HG03139 (cell line): ENCODE measurements around the gene CHST13.

Source experiments
- ATAC-seq: cut with Tn5 transposase; IDR thresholded peaks from one replicate; pipeline ENCODE4 v1.9.1; 2021; ENCODE audit not compliant: unreplicated experiment

CHST13 gene

DNA sequence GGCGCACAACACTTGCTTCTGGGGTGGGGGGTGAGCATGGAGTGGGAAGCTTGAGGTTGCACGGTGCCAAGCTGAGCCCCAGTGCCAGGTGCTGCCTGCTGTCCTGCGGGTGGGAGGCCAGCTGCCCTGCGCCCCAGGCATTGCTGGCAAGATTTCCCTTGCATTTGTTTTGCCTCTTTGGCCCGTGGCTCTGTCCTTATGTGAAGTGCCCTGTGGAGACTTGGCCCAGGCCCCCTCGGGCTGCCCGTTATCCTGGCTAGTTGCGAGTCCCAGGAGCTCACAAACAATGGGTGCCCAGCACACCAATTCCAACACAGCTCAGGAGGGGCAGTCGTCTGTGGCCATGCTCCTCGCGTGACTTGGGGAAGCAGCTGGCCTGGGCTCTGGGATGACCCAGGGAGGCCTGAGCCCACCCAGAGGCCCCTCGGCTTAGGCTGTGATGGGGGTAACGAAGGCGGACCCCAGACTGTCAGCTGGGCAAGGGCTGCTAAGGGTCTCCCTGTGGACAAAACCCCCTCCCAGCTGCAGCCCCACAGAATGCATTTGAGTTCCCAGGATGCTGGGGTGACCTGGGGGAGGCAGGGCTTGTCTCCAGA, 28.8 kb downstream of the CHST13 start:
- ATAC-seq, result no peak

DNA sequence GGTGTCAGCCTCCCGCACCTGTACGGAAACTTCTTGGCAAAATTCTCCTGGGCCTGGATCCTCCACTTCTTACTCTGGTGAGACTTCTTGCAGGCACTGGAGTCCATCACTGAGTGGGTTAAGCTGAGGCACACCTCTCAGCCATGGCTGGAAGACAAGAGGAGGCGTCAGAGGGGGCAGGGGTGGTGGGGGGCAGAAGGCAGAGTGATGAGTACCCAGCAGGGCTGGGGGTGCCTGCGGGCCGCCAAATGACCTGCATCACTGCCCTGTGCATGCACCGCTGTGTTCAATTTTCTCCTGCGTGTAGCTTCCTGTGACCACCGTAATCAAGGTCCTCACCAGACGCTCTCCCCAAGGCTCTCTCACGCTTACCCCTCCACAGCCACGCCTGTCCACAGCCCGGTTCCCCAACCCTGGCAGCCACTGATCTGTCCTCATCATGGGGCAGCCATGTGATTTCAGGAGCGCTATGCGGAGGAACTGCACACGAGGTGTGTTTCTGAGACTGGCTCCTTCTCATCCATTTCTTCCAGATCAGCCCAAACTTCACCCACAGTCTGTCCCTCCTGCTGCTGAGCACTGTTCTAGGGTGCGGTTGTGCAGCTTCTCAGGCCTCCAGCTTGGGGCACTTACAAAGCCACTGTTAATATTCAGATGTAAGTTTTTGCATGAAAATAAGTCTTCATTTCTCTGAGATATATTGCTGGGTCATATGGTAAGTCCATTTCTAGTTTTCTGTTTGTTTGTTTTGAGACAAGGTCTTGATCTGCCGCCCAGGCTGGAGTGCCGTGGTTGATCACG, 29.5 kb downstream of the CHST13 start:
- no peak for ATAC-seq

DNA sequence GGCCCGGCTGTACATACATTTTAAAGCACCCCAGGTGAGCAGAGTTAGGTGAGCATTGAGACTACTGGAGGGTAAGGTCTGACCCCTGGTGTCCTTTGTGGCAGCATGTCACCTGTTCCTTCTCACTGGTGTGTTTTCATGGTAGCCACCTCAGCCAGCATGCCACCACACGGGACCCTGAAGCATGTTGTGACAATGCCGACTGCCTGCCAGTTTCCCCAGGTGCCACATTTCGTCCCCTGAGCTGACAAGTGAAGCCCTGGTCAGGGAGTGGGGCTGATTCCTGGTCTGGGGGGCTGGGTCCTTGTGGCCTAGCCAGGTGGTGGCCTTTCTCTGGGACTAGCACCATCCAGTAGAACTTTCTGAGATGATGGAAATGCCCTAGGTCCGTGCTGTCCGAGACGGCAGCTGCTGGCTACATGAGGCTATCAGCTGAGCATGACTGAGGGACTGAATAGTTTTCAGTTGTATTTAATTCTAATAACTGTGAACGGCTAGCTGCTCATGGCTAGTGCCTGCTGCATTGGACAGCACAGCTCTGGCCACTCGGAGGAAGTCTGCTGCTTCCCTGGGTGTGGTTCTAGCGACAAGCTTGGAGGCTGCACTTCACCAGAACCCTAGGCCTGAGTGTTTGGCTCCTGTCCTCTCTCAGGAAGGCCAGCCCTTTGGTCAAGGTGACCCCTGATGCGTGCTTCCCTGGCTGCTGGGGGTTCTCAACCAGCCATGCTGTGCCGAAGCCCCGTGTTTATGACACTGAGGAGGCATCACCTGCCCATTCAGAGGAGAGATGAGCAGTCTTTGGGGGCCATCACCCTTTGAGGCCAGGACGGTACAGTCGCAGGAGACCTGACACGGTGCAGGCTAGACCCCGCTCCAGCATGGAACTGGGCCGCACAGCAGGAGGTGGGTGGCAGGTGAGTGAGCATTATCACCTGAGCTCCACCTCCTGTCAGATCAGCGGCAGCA, 30.9 kb downstream of the CHST13 start:
- ATAC-seq, result no peak

DNA sequence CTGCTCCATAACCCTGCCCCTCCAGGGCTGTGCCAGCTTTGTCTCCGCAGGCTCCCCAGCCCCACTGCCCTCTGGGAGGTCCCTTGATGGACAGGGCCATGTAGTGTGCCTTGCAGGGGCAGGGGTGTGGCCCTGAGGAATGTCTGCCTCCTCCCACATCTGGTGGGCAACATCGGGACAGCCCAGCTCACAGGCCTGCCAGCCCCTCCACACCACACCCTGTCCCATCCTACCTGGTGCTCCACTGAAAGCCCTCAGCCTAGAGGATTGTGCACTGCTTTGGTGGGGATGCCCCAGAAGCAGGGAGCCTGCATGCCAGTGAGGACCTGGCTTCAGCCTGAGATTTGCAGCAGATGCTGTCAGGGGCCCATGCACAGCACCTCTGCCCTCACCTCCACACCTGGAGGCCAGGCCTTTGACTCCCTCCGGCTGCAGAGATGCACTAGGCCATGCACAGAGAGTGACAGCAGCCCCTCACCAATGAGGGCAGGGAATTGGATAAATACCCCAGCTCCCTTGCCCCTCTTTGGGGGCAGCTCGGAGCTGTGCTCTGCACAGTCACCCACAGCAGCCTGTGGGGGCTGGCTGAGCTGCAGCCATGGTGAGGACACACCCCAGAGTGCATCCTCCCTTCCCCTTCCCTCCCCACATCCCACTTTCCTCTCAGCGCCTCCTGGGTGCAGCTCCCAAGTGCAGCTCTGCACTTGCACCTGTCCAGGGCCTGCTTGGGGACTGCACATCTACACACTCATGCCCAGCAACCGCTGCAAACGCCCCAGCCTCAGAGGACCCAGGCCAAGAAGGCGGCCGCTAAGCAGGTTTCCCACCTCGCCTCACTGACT, 32.1 kb downstream of the CHST13 start:
- no peak for ATAC-seq

DNA sequence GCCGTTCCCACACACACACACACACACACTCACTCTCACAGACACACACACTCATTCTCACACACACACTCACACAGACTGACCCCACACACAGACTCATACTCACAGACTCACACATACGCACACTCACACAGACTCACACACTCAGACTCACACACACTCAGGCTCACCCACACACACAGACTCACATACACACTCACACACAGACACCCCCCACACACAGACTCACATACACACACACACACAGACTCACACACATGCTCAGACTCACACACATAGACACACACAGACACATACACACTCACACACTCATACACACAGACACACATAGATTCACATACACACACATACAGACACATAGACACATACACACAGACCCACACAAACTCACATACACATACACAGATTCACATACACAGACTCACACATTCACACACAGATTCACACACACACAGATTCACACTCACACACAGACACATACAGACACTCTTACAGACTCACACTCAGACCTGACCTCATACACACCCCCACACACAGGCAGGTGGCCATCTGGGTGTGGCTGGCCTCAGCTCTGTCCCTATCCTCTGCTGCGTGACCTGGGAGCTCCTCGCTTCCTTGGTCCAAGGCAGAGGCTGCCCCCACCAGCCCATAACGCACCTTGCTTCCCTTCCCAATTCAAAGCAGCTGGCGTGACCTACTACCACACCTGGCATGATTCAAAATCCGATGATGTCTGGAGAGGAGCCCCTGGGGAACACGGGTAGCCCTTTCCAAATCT, 32.9 kb downstream of the CHST13 start:
- ATAC-seq, result no peak

DNA sequence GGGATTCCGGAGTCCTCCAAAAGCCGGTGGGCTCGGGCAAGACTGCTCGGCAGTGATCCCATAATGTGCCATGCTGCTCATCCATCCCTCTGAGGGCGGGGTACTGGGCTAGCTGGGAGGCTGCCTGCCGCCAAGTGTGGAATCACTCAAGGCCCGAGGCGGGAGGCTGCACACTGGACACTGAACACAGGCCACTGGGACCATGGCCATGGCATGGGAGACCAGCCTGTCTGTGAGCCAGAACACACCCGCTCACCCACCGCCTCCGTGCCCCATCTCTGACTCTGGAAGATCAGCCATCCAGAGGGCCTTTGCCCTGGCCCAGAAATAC, 33.4 kb downstream of the CHST13 start:
- ATAC-seq, result no peak

DNA sequence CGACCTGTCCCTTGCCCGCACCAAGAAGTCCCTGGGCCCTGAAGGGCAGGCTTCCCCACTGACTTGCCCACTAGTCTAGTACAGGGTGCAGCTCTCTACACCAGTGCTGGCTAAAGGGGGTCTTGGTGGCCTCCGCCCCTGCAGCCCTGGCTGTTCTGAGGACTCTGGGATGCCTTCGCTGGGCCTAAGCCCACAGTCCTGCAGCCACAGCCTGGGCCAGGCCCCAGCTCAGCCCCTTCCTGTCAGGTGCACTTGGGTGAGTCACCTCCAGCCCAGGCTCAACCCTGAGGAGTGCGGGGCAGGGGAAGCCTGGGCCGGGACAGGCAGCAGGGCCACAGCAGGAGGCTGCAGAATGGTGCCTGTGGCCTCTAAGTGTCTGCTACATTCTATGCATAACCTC, 33.8 kb downstream of the CHST13 start:
- ATAC-seq, result no peak

DNA sequence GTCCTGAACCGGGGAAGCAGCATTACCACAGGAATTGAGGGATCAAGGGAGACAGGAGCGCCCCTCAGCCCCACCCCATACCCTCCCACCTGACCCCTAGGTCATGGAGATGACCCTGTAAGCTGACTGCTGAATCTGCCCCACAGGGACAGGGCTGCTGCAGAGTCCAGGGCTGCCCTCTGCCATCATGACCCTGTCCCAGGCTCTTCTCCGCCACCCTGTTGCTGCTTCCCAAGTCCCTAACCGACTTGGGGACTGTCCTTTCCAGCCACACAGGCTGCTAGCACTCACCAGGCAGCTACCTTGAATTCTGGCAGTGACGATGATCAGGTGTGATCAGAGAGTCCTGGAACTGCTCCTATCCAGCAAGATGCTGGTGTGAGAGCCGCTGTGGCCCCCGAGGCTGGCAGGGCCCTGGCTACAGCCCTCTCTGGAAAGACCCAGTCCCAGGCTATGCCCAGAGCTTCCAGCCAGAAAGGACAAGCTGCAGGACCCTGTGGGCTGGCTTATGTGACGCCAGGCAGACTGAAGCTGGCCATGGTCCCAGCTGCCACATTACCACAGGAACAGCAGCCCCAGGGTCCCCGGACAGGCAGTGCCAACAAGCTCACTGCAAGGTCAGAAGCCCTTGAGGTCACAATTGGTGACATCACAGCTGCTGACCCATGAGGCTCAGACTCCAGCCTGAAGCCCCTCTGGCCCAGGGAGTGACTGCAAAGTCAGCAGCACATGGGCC, 34.5 kb downstream of the CHST13 start, which contains the start of gene C3orf22:
C3orf22 (minus strand) TSS at position 597 of the 736 bp plus-strand sequence. CDS start 5,542 bp downstream, outside the sequence.
- ATAC-seq, result no peak

DNA sequence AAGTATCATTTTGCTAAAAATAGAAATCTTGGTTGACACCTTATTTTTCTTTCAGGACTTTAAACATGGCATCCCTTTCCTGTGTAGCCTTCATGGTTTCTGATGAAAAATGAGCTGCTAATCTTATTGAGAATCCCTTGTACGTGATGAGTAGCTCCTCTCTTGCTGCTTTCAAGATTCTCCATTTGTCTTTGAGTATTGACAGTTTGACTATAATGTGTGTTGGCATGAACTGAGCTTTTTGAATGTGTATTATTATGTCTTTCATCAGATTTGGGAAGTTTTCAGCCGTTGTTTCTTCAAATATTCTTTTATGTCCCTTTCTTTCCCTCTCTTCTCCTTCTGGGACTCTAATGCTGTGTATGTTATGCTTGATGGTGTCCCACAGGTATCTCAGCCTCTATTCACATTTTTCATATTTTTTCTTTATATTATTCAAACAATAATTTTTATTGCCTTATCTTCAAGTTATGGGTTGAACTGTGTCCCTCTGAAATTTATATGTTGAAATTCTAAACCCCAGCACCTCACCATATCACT, 38.9 kb downstream of the CHST13 start:
- ATAC-seq, result no peak

DNA sequence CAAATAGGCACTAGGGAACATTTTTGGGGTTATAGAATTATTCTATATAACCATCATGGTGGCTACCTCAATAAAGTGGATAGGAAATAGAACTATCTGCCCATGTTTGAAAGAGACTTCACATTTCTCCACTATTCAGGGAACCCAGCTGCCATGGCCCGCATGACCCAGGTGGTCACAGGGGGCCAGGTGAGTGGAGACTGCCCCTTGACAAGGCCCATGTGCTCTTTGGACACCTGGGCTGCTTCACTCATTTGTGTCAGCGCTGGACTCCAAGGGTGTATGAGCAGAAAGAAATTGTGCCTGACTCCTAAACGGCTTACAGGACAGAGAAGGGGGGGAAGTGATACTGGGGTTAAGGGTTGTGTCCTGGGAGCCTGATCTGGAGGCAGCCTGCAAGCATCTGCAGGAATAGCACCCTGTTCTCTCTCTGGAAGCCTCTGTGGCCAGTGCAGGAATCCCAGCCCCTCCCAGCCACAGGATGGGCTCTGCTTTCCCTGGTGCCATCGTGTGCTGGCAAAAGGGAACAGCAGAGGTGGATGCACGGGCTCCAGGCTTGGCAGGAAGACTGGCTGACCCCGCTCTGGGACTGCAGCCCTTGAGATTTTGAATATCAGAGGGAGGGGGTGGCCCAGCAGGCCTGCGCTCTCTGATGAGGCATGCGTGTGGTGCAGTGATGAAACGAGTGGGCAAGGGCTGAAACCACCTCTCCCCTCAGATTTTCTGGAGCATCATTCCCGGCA, 43.9 kb downstream of the CHST13 start:
- ATAC-seq, result no peak

DNA sequence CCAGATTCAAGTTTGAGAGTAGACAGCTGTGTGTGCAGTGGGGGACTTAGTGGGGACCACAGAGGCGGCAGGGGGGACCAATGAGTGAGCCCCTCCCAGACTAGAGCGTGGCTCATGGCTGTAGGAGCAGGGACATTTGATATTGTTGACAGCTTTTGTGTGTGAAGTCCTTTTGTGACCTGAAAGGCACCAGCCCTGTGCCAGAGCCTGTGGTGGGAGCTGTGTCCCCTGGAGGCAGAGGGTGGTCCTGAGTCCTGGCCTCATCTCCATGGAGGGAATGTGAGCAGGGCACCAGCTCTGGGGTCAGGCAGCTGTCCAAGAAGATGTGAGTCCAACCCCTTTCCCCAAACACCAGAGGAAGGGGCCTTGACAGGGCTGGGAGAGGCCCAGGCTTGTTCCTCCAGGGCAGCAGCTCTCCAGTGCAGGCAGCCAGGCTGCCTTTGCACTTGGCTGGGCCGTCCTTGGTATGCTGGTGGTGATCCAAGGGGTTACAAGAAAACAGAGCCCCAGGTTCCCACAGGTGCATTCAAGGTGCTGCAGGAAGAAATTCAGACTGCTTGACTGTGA, 44.9 kb downstream of the CHST13 start:
- ATAC-seq, result no peak

DNA sequence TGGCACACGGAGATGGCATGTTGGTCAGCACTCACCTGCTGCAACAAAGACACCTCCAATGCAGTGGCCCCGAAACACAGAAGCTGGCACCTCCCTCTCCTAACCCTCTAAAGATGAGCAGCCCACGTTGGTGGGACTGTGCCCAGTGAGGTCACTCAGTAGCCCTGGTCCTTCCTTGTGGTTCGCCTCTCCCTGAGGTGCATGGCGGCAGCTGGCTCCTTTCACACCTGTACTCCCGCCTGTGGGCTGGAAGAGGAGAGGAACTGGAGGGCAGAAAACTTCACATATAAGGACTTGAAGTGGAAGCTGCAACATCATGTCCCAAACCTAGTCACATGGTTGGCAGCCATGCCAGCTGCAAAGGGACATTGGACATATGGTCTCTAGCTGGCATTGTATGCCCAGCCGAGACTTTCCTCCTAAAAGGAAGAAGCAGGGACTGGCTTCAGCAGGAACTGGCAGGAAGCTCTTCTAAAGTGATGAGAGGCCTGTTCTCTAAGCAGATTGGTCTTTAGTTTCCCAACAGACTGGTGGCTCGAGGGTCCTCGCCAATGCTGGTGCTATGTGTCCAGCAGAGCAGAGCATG, 45.5 kb downstream of the CHST13 start:
- no peak for ATAC-seq

DNA sequence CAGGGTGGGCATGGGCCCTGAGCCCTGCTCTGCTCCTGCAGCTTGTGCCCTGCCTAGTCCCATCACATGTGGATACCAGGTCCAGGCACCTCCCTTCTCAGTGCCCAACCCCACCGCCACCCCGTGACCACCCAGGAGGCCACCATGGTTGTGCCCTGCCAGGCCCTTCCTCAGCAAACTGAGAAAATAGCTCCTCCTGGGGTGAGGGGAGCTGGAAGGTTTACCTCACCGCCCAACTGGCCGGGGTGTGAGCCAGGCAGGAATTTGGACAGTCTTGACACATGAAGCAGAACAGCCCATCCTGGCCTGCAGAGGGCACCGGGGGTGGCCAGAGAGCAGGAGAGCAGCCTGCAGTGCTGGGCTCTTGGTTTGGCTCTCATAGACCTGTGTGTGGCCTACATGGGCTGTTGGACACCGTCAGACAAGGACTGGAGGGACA, 46.2 kb downstream of the CHST13 start:
- no peak for ATAC-seq

DNA sequence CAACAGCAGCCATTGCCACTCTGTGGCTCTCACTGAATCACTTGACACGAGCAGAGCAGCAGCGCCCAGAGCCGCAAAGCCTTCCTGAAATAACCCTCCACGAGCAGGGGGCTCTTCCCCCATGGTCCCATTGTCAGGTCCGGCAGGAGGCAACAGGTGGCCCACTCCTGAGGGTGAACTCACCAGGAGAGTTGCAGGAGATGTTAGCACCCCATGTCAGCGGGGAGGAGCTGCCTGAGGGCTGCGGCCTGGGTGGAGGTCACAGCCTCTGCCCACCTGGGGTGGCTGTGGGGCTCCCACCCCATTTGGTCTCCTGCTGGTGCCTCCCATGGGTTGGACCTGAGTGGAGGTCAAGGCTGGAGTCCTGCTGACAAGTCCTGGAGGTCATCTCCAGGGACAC, 47.1 kb downstream of the CHST13 start:
- no peak for ATAC-seq

DNA sequence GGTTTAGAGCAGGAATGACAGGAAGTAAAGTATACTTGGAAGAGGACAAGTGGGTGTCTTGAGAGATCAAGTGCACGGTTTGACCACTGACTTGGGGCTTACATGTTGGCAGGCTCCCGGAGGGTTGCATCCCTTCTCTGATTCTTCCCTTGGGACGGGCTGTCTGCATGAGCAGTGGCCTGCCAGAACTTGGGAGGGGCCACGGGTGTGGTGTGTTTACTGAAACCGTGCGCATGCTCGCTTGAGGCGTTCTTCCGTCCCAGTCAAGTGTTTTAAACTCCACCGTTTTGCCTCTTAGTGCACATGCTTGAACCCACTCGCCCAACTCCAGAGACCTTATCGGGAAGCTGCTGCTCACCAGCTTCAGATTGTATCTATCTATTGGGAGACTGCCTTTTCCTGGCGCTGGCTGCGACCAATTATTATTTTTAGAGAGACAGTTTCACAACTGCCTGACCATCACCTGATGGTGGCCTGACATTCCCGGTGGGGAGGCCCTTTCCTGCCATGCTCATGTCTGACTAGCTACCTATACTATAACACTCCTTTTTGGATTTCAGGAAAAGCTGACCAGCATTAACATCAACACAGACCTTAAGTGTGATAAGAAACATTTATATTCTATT, 49.6 kb downstream of the CHST13 start:
- ATAC-seq, result no peak

DNA sequence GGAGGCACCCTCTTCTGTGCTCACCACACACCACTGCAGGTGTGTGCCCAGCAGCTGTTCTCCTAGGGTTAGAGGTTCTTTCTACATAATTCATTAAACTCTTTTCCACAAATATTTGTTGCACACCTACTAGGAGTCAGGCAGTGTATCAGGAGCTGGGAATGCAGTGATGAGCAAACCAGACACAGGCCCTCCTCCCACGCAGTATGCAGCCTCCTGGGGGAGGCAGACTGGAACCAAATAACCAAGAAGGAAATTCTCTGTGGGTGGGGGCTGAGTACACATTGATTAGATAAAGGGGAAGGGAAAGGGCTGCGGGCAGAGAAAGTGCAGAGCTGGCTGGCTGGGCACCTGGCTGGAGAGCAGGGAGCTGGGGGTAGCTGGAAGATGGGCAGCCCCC, 53.3 kb downstream of the CHST13 start:
- ATAC-seq, result no peak

DNA sequence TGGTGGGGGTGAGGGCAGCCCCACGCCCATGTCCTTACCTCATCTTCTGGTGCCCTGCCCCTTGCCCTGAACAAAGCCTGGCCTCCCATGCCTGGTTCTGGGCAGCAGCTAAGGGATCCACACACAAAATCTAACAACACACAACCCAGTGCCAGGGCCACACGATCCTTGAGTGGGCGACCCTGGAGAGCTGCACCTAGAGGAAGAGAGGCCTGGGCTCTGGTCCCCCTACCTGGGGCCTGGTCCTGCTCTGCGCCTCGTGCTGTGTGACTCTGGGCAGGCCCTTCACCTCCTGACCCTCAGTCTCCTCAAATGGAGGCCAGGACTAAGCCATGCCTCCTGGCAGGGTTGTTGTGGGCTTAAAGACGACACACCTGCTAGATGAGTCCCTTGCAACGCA, 54.7 kb downstream of the CHST13 start:
- ATAC-seq, result no peak
